ENCODE measurements around the gene FRS3.

The FRS3 gene

DNA sequence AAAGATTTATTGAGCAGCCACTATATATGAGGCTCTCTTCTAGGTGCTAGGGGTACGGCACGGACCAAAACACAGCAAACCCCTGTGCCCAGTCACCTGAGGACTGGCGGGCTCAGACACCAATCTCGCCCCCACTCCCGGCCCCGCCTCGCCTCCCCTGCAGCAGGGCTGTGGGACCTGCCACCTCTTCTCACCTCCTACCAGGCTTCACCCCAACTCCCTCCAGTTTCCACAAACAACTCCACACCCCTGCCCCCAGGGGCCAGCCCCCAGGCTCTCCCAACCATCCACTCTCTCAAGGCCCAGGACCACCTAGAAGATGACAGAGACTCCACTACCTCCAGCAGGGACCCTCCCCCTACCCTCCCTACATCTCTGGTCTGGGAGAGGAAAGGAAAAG is 50.7 kb downstream of the FRS3 start:
- DNase-seq (ENCODE audit: low read depth in 2 of 2), result no peak

- no peak for DNase-seq (ENCODE audit: low read depth in 2 of 2)
Measured at GRCh38 chr6:41728073-41728936, 51.4 kb downstream of the FRS3 start.

DNA sequence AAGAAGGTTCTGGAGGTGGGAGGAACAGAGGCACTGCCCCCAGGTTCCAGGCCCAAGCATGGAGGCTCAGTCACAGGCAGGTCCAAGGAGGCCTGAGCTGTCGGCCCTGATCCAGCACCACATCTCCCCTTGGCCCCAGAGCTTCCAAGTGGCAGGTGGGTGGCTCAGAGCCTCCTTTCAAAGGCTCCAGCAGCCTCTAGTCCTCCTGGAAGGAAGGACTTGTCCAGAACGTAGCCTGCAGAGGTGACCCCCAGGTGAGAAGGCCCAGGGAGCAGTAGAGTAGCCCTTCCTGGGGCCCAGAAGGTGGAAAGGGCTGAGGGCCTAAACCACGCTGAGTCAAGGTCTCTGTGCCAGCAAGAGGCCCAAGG is 52.0 kb downstream of the FRS3 start:
- DNase-seq (ENCODE audit: low read depth in 2 of 2), result no peak

GRCh38 chr6:41726876-41727275 is 52.8 kb downstream of the FRS3 start:
- DNase-seq (ENCODE audit: low read depth in 2 of 2), result no peak

GRCh38 chr6:41724586-41725501 is 54.9 kb downstream of the FRS3 start:
- no peak for DNase-seq (ENCODE audit: low read depth in 2 of 2)

DNA sequence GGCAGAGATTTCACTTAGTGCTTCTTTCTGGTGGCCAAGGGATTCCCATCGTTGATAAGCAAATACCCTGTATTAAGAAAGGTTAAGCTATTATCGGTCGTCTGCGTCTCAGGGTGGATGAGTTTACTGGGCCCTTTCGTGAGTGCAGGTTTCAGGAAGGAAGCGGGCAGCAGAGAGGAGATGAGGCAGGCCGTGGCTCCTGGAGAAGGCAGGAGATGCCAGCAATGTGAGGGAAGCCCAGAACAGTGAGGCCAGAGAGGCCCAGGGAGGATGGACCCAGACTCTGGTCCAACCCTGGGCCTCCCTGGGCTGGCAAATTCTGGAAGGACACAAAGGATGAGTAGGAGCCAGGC is 55.5 kb downstream of the FRS3 start:
- DNase-seq (ENCODE audit: low read depth in 2 of 2), result no peak

DNA sequence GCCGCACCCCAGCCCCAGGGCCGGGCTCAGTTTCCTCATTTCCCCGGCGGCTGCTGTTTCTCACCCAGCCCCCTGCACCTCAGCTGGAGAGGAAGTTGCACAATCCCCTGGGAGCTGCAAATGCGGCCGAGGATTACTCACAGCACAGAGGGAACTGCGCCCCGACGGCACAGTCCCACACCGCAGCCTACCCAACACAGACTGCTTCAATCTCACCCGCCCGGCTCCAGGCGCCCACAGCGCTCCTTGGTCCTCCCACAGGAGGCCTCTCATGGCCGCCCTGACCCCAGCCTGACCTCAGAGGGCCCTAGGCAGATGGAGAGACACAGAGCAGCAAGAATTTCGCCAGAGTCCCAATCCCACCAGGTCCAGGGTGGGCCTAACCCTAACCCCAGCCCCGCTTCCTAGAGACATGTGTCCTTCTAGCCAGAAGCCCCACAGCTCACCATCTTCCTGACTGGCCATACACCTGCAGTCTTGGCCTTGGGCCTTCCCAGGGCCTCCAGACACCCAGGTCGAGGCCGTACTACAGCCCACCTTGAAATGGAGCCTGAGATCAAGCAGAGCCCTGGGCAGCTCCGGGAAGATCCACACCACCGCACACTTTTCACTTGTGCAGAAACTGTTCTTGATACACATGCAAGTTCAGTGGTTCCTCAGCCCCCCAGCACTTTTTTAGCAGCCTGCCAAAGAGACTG is 56.0 kb downstream of the FRS3 start:
- no peak for DNase-seq (ENCODE audit: low read depth in 2 of 2)

GRCh38 chr6:41722969-41723529 is 56.7 kb downstream of the FRS3 start:
- DNase-seq (ENCODE audit: low read depth in 2 of 2), result no peak

DNA sequence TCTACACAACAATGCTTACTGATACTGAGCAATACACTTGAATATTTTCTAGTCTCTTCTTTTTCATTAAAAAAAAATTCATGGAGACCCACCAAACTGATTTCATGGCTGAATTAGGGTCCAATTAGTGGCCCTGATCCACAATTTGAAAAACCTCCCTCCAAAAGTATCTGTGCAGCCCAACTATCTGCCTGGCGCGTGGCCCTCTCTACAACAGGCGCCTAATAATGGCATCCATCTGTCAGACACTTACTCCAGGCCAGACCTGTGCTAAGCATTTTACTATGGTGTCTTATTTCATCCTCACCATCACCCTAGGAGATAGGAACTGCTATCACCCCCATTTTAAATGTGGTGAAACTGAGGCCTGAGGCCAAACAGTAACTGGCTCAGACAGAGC is 58.3 kb downstream of the FRS3 start:
- no peak for DNase-seq (ENCODE audit: low read depth in 2 of 2)

DNA sequence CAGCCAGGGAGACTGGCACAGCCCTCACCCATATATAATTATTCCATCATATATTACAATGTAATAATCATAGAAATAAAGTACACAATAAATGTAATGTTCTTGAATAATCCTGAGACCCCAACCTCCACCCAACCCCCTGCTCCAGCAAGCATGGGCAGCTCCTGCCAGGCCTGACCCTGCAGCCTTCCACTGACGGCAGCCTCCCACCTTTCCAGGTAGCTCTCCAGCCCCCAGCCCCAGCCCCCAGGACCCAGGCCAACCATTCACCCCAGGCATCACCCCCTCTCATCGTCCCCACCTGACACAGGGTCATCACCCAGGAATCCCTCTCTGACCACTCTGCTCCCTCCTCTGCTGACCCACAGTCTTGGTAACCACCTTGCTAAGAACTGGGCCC is 58.9 kb downstream of the FRS3 start:
- DNase-seq (ENCODE audit: low read depth in 2 of 2), result no peak

- DNase-seq (ENCODE audit: low read depth in 2 of 2), result no peak
Measured at GRCh38 chr6:41720262-41720620, 59.5 kb downstream of the FRS3 start.
